GM19438 (cell line): ENCODE data around the gene CCDC177.
"Not testable (repeated sequence)": the region's sequence is repeated elsewhere in the genome, so short reads cannot be mapped to it uniquely, and the experiment has no call there.

Experiments
- ATAC-seq: cut with Tn5 transposase; IDR thresholded peaks from one replicate; pipeline ENCODE4 v1.9.1; 2021; ENCODE audit warnings: low read depth; ENCODE audit not compliant: unreplicated experiment

CCDC177 gene

GRCh38 chr14:69600304-69600891, 25.7 kb upstream of the CCDC177 start:
- ATAC-seq: no peak

GRCh38 chr14:69599431-69599830, 24.8 kb upstream of the CCDC177 start:
- not testable (repeated sequence) for ATAC-seq

- no peak for ATAC-seq
These were observed 20.7 kb upstream of the CCDC177 start for GRCh38 chr14:69595336-69595735.

GRCh38 chr14:69594846-69595245, 20.2 kb upstream of the CCDC177 start:
- ATAC-seq: no peak

GRCh38 chr14:69593018-69593677, 18.5 kb upstream of the CCDC177 start:
- no peak for ATAC-seq

- ATAC-seq: no peak
These were observed 16.6 kb upstream of the CCDC177 start for GRCh38 chr14:69591317-69591716.

- ATAC-seq: no peak
These were observed 12.7 kb upstream of the CCDC177 start for GRCh38 chr14:69587389-69587788.

- no peak for ATAC-seq
These were observed 11.7 kb upstream of the CCDC177 start for GRCh38 chr14:69586404-69586803.

GRCh38 chr14:69584389-69584788, 9.7 kb upstream of the CCDC177 start:
- no peak for ATAC-seq

GRCh38 chr14:69582829-69583228, 8.2 kb upstream of the CCDC177 start:
- no peak for ATAC-seq

- no peak for ATAC-seq
These were observed 7.5 kb upstream of the CCDC177 start for GRCh38 chr14:69582212-69582611.

- ATAC-seq: no peak
These were observed 6.8 kb upstream of the CCDC177 start for GRCh38 chr14:69581316-69581935.

GRCh38 chr14:69580009-69580577, 5.4 kb upstream of the CCDC177 start:
- ATAC-seq: no peak

GRCh38 chr14:69579476-69579875, 4.8 kb upstream of the CCDC177 start:
- no peak for ATAC-seq

GRCh38 chr14:69574954-69575295, 254 bp upstream of the CCDC177 start:
- ATAC-seq: no peak

GRCh38 chr14:69573831-69574262, 824 bp downstream of the CCDC177 start:
- ATAC-seq: no peak

GRCh38 chr14:69573205-69573830, 1.4 kb downstream of the CCDC177 start:
- no peak for ATAC-seq

- no peak for ATAC-seq
These were observed 1.9 kb downstream of the CCDC177 start for GRCh38 chr14:69572841-69573135.

- no peak for ATAC-seq
These were observed 2.4 kb downstream of the CCDC177 start for GRCh38 chr14:69572030-69572840.

GRCh38 chr14:69571449-69572029, 3.1 kb downstream of the CCDC177 start:
- ATAC-seq: no peak
